ENCODE results near the gene DLGAP4.

DLGAP4 gene

GRCh38 chr20:36391456-36391855 lies 85.3 kb downstream of the DLGAP4 start:
- Histone ChIP-seq H3K27ac (no peak overlapping the region), H3K36me3 (no peaks in the 10 kb centered on the region), H3K4me1 (no peaks in the 10 kb centered on the region), H3K4me3 (no peak overlapping the region), H3K27me3 (peaks cover 0 to 51% of the 10 kb centered on the region in 2 donors), H3K9me3 (no peaks in the 10 kb centered on the region)
- intact Hi-C loops (cut with DNase I; ENCODE audit: low total_unique reads) = no loop called here
- DNase-seq = no peak
- TF ChIP-seq CTCF (IDR thresholded peaks at IDR 0.05) = no peak

- no peak for TF ChIP-seq CTCF (IDR thresholded peaks at IDR 0.05)
- no peak for DNase-seq
- Histone ChIP-seq H3K36me3 (no peaks in the 10 kb centered on the region), H3K4me1 (no peaks in the 10 kb centered on the region), H3K27me3 (peaks cover 0 to 51% of the 10 kb centered on the region in 2 donors), H3K9me3 (no peaks in the 10 kb centered on the region), H3K27ac (no peak overlapping the region), H3K4me3 (no peak overlapping the region)
- intact Hi-C loops (cut with DNase I; ENCODE audit: low total_unique reads) = no loop called here
Measured at GRCh38 chr20:36391955-36392354, 85.8 kb downstream of the DLGAP4 start.

GRCh38 chr20:36392989-36393388 lies 86.8 kb downstream of the DLGAP4 start:
- Histone ChIP-seq H3K4me1 (no peaks in the 10 kb centered on the region), H3K9me3 (no peaks in the 10 kb centered on the region), H3K27me3 (peaks cover 0 to 55% of the 10 kb centered on the region in 2 donors), H3K4me3 (no peak overlapping the region), H3K27ac (no peak overlapping the region), H3K36me3 (no peaks in the 10 kb centered on the region)
- DNase-seq = no peak
- intact Hi-C loops (cut with DNase I; ENCODE audit: low total_unique reads) = no loop called here
- TF ChIP-seq CTCF (IDR thresholded peaks at IDR 0.05) = no peak

GRCh38 chr20:36394340-36394965 lies 88.3 kb downstream of the DLGAP4 start:
- no peaks in the 10 kb centered on the region for H3K9me3 ChIP-seq
- no peak for DNase-seq
- TF ChIP-seq CTCF (IDR thresholded peaks at IDR 0.05) = no peak
- H3K27me3 ChIP-seq = peaks cover 0 to 61% of the 10 kb centered on the region in 2 donors
- intact Hi-C loops (cut with DNase I; ENCODE audit: low total_unique reads) = no loop called here
- no peaks in the 10 kb centered on the region for H3K4me1 ChIP-seq
- H3K36me3 ChIP-seq = no peaks in the 10 kb centered on the region
- H3K27ac ChIP-seq = no peak overlapping the region
- no peak overlapping the region for H3K4me3 ChIP-seq

- no peaks in the 10 kb centered on the region for H3K36me3 ChIP-seq
- intact Hi-C loops (cut with DNase I; ENCODE audit: low total_unique reads) = no loop called here
- peaks cover 0 to 69% of the 10 kb centered on the region in 2 donors for H3K27me3 ChIP-seq
- no peak for TF ChIP-seq CTCF (IDR thresholded peaks at IDR 0.05)
- no peaks in the 10 kb centered on the region for H3K9me3 ChIP-seq
- no peaks in the 10 kb centered on the region for H3K4me1 ChIP-seq
- H3K27ac ChIP-seq = no peak overlapping the region
- no peak for DNase-seq
- no peak overlapping the region for H3K4me3 ChIP-seq
Measured at GRCh38 chr20:36396340-36396739, 90.2 kb downstream of the DLGAP4 start.

Data from tibial artery (tissue), 4 donors.